Kidney (tissue), 14 donors: ENCODE measurements around the gene TTC19. TPM values are rescaled to one million over a fixed set of nuclear protein-coding genes. Genes with fewer than 3 reads are reported as not detected.

Experiments used
- DNase-seq, 5 donors: peaks; one replicate each; pipeline ENCODE4 v3.0.0-alpha.2; 2013 to 2020
- FAIRE-seq: peaks from 2 replicates; lab custom pipeline; 2012; peaks lifted over from hg19 to GRCh38; lab: Jason Lieb, UNC
- H3K27ac ChIP-seq, 2 donors: one replicate each; pipeline ENCODE4 v1.7.0; 2013; ENCODE audit warnings: low read depth in 2 of 2, low read length in 2 of 2, inconsistent platforms in 1 of 2
- H3K27me3 ChIP-seq: one replicate; pipeline ENCODE4 v1.7.1; 2013; ENCODE audit warnings: low read length, inconsistent platforms; ENCODE audit not compliant: control insufficient read depth, insufficient read depth
- H3K36me3 ChIP-seq, 3 donors: one replicate each; pipeline versions ENCODE4 v1.7.0 to v1.7.1; 2013; ENCODE audit warnings: low read length in 3 of 3, control low read depth in 1 of 3, inconsistent platforms in 1 of 3; ENCODE audit not compliant: insufficient read depth in 3 of 3, control insufficient read depth in 2 of 3
- H3K4me1 ChIP-seq, 3 donors: one replicate each; pipeline versions ENCODE4 v1.7.0 to v1.7.1; 2013; ENCODE audit warnings: low read length in 3 of 3, inconsistent platforms in 1 of 3, low read depth in 1 of 3; ENCODE audit not compliant: control insufficient read depth in 2 of 3, insufficient read depth in 2 of 3
- H3K4me3 ChIP-seq, 3 donors: one replicate each; pipeline versions ENCODE4 v1.7.0 to v1.8.1; 2013; ENCODE audit warnings: low read length in 3 of 3, control low read depth in 1 of 3, inconsistent platforms in 1 of 3
- H3K9ac ChIP-seq, 3 donors: one replicate each; pipeline versions ENCODE4 v1.7.0 to v1.7.1; 2013; ENCODE audit warnings: low read length in 3 of 3, control low read depth in 1 of 3, inconsistent platforms in 1 of 3
- H3K9me3 ChIP-seq, 3 donors: one replicate each; pipeline versions ENCODE4 v1.7.0 to v1.7.1; 2013; ENCODE audit warnings: low read length in 3 of 3, control low read depth in 1 of 3, inconsistent platforms in 1 of 3; ENCODE audit not compliant: control insufficient read depth in 2 of 3, insufficient read depth in 1 of 3
- CTCF ChIP-seq: IDR thresholded peaks from 3 replicates; pipeline ENCODE4 v1.5.1; 2012; ENCODE audit warnings: mild to moderate bottlenecking, moderate library complexity, borderline replicate concordance; ENCODE audit not compliant: insufficient read depth; ENCODE audit errors: extremely low read depth
- intact Hi-C: fragments of 100-400 bp; cut with DNase I; formaldehyde crosslinking; loops from one replicate; pipeline ENCODE4 v1.11.1; 2022
- polyA plus RNA-seq: library from polyadenylated mRNA; stranded (reverse); fragments of 350-450 nt; fragmentation: Illumina TruSeq; extraction: RNeasy Lipid Tissue Mini Kit (QIAGEN cat#74804); gene quantifications from one replicate; pipeline ENCODE4 v1.2.3, GENCODE V29; 2014; ENCODE audit warnings: low read depth, low replicate concordance; ENCODE audit not compliant: insufficient read depth
- total RNA-seq: library from RNA; stranded (reverse); fragmentation: NEBNext Ultra II Directional; extraction: Animal tissue kit (Norgen Biotek cat#: 25700); gene quantifications from one replicate; pipeline ENCODE4 v1.2.1, GENCODE V29; 2021
- donor health status: control.
- donor health status: control.
- donor health status: control.
- donor health status: control.
- donor health status: control.
- donor health status: DM: yes; HTN: yes; CAD: no.
- donor health status: Normal renal cell carcinoma (clear cell type).

TTC19 gene
- total and polyA plus RNA-seq, 2 donors from 2014 or later = 42.0 to 47.7 TPM

GRCh38 chr17:15970500-15970899 is 29.1 kb upstream of the TTC19 start:
- TF ChIP-seq CTCF = no peak
- Histone ChIP-seq H3K9ac (no peak overlapping the region), H3K27ac (no peak overlapping the region), H3K4me1 (peaks cover 3 to 10% (median 9%) of the 10 kb centered on the region in 3 donors), H3K9me3 (no peaks in the 10 kb centered on the region), H3K36me3 (peaks cover 0 to 2% (median 0%) of the 10 kb centered on the region in 3 donors), H3K4me3 (no peak overlapping the region), H3K27me3 (no peaks in the 10 kb centered on the region)
- intact Hi-C loops = no loop called here
- FAIRE-seq (no peak), DNase-seq (no peak)

- Histone ChIP-seq H3K9me3 (no peaks in the 10 kb centered on the region), H3K4me3 (no peak overlapping the region), H3K27ac (no peak overlapping the region), H3K27me3 (no peaks in the 10 kb centered on the region), H3K4me1 (peaks cover 3 to 8% (median 8%) of the 10 kb centered on the region in 3 donors), H3K9ac (no peak overlapping the region), H3K36me3 (peaks cover 0 to 2% (median 0%) of the 10 kb centered on the region in 3 donors)
- TF ChIP-seq CTCF = no peak
- no peak for FAIRE-seq
- no peak for DNase-seq
- intact Hi-C loops = no loop called here
Observed at GRCh38 chr17:15971098-15971678, 28.4 kb upstream of the TTC19 start.

- intact Hi-C loops = no loop called here
- H3K36me3 ChIP-seq = peaks cover 0 to 6% (median 2%) of the 10 kb centered on the region in 3 donors
- DNase-seq (no peak), FAIRE-seq (no peak)
- H3K9ac ChIP-seq = no peak overlapping the region
- no peak for TF ChIP-seq CTCF
- no peak overlapping the region for H3K4me3 ChIP-seq
- peaks cover 0 to 1% (median 1%) of the 10 kb centered on the region in 3 donors for H3K4me1 ChIP-seq
- no peak overlapping the region for H3K27ac ChIP-seq
- H3K9me3 ChIP-seq = no peaks in the 10 kb centered on the region
- H3K27me3 ChIP-seq = no peaks in the 10 kb centered on the region
Observed at GRCh38 chr17:15971882-15972281, 27.7 kb upstream of the TTC19 start.
